Activated CD8-positive, alpha-beta T cell treated with anti-CD3 and anti-CD28 coated beads for 36 hours (primary cell): Measurements from ENCODE around the gene EFCAB11. TPM values are rescaled to one million over a fixed set of nuclear protein-coding genes. Genes with fewer than 3 reads are reported as not detected.

Experiments
- ATAC-seq: fragments of 200-7000 bp; cut with Tn5 transposase; one replicate; pipeline ENCODE4 v1.10.0; 2021; ENCODE audit warnings: mild to moderate bottlenecking, moderate library complexity
- CTCF ChIA-PET: fragments of 350-600 bp; sonication (Branson Sonifier 250); formaldehyde crosslinking; loops from one replicate; lab custom pipeline; 2021; ENCODE audit warnings: antibody characterized with exemption; lab: Charles Lee
- POLR2A ChIA-PET: fragments of 350-600 bp; sonication (Branson Sonifier 250); formaldehyde crosslinking; loops from one replicate; lab custom pipeline; 2021; ENCODE audit warnings: antibody characterized with exemption; lab: Charles Lee
- DNase-seq: peaks from one replicate; pipeline ENCODE4 v3.0.0-alpha.2; 2020
- H3K27ac Mint-ChIP-seq: one replicate; pipeline ENCODE4 v1.8.0; 2021; ENCODE audit warnings: mild to moderate bottlenecking, mixed read lengths
- H3K27me3 Mint-ChIP-seq: one replicate; pipeline ENCODE4 v1.8.0; 2021; ENCODE audit warnings: mixed read lengths
- H3K36me3 Mint-ChIP-seq: one replicate; pipeline ENCODE4 v1.8.0; 2021; ENCODE audit warnings: low read depth, mixed read lengths
- H3K4me1 Mint-ChIP-seq: one replicate; pipeline ENCODE4 v1.8.0; 2021; ENCODE audit warnings: low read depth, mixed read lengths
- H3K4me3 Mint-ChIP-seq: one replicate; pipeline ENCODE4 v1.8.0; 2021; ENCODE audit warnings: mild to moderate bottlenecking, moderate library complexity, mixed read lengths
- H3K9me3 Mint-ChIP-seq: one replicate; pipeline ENCODE4 v1.8.0; 2021; ENCODE audit warnings: mixed read lengths
- intact Hi-C: fragments of 100-400 bp; cut with micrococcal nuclease; formaldehyde crosslinking; loops from one replicate; pipeline ENCODE4 v1.10.0; 2022
- total RNA-seq, 2 experiments: library from RNA; stranded (reverse); gene quantifications; one replicate each; pipeline ENCODE4 v1.2.3, GENCODE V29; 2021
- TF ChIP-seq, protein P1 (sequence below): fragments of 200-600 bp; IDR thresholded peaks from one replicate; pipeline ENCODE4 v1.8.0; 2022; ENCODE audit warnings: antibody characterized with exemption, mild to moderate bottlenecking

EFCAB11 gene
- total RNA-seq, 2 experiments from 2014 or later, result 6.6 to 8.4 TPM

DNA sequence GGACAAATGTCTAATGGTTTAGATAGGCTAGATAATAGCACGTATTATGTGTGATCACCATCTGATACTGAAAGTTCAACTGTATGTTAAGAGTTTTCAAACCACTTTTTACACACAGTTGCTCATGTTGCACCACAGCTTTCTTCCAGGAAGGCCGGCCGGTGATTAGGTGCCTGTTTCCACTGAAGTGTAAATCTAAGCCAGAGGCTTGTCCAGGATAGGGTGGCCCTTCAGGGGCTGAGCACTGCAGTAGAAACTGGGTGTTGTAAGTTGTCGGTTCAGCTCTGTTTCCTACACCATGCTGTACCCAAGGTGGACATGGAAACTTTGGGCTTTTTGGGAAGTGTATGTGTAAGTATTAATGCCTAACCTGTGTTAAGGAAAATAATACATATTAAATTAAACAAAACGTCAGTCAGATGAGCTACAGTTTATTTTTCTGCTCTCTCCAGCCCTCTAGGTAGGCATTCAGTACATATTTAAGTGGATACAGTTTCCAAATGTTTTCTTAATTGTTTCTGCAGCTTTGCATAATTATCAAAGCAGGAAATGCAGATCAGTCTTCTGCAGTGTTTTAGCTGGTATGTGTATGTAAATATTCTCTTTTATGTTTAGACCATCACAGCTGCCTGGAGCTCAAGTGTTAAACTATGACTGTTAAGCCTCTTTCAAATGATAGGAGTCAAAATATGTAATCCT, 32.1 kb upstream of the EFCAB11 start:
- H3K9me3 Mint-ChIP-seq, result no peaks in the 10 kb centered on the region
- POLR2A ChIA-PET, result no interaction called here
- TF ChIP-seq, protein P1, sequence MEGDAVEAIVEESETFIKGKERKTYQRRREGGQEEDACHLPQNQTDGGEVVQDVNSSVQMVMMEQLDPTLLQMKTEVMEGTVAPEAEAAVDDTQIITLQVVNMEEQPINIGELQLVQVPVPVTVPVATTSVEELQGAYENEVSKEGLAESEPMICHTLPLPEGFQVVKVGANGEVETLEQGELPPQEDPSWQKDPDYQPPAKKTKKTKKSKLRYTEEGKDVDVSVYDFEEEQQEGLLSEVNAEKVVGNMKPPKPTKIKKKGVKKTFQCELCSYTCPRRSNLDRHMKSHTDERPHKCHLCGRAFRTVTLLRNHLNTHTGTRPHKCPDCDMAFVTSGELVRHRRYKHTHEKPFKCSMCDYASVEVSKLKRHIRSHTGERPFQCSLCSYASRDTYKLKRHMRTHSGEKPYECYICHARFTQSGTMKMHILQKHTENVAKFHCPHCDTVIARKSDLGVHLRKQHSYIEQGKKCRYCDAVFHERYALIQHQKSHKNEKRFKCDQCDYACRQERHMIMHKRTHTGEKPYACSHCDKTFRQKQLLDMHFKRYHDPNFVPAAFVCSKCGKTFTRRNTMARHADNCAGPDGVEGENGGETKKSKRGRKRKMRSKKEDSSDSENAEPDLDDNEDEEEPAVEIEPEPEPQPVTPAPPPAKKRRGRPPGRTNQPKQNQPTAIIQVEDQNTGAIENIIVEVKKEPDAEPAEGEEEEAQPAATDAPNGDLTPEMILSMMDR, result no peak
- no peak for DNase-seq
- ATAC-seq, result no peak
- CTCF ChIA-PET, result interaction anchor here (0.9 to 3.2 kb wide), 3 partner anchors 8 to 13 kb away, joined by 3 to 16 read pairs (median 5); no protein-coding TSS in a partner anchor
- no peaks in the 10 kb centered on the region for H3K27me3 Mint-ChIP-seq
- H3K36me3 Mint-ChIP-seq, result peaks cover 52% of the 10 kb centered on the region
- no peak overlapping the region for H3K4me3 Mint-ChIP-seq
- intact Hi-C loops, result no loop called here
- no peaks in the 10 kb centered on the region for H3K4me1 Mint-ChIP-seq
- H3K27ac Mint-ChIP-seq, result no peak overlapping the region

DNA sequence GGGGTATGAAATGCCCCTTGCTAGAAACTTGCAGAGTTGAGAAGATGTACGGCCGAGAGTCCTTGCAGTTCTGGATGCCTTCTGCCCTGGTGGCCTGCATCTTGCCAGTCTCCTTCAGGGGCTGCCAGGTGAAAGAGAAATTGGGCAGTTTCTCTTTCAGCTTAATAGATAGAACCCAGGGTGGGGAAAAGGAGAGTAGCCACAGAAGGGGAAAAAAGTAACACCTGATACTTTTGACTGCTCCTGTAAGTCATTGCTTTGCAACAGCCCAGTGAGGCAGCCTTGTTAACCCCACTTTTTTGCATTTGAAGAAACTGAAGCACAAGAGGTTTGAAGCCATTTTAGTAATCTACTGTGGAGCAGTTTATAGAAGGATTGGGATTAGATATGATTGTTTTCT, 28.8 kb upstream of the EFCAB11 start:
- H3K9me3 Mint-ChIP-seq, result no peaks in the 10 kb centered on the region
- CTCF ChIA-PET, result no interaction called here
- DNase-seq, result no peak
- POLR2A ChIA-PET, result no interaction called here
- H3K27me3 Mint-ChIP-seq, result no peaks in the 10 kb centered on the region
- TF ChIP-seq, protein P1, result no peak
- H3K4me3 Mint-ChIP-seq, result no peak overlapping the region
- no peak for ATAC-seq
- H3K4me1 Mint-ChIP-seq, result no peaks in the 10 kb centered on the region
- intact Hi-C loops, result no loop called here
- H3K36me3 Mint-ChIP-seq, result peaks cover 48% of the 10 kb centered on the region
- H3K27ac Mint-ChIP-seq, result no peak overlapping the region

DNA sequence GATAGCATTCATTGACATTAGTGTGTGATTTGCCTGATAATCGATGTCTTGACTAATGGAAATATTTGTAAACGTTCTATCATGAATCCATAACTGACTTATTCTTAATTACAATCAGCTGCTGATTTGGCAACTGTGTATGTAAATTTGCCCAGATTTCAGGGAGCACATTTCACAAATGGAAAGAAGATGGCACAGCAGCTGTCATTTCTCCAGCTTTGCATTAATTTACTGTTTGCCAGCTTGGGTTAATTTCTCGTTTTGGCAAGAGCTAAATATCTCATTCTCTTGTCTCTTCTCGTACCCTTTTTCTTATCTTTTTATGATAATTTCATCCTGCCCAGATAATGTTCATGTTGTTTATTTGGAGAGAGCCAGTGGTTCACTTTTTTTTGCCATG, 24.1 kb upstream of the EFCAB11 start:
- Mint-ChIP-seq H3K27ac (no peak overlapping the region), H3K9me3 (no peaks in the 10 kb centered on the region), H3K36me3 (peaks cover 45% of the 10 kb centered on the region), H3K27me3 (no peaks in the 10 kb centered on the region), H3K4me1 (no peaks in the 10 kb centered on the region), H3K4me3 (no peak overlapping the region)
- intact Hi-C loops, result no loop called here
- TF ChIP-seq, protein P1, result no peak
- POLR2A ChIA-PET, result interaction anchor here (1.1 kb wide), 1 partner anchor 22 kb away, joined by 3 read pairs; no protein-coding TSS in a partner anchor
- DNase-seq (no peak), ATAC-seq (no peak)
- CTCF ChIA-PET, result interaction anchor here (1.4 to 9.6 kb wide), 2 partner anchors 8 to 39 kb away, joined by 3 to 76 read pairs; no protein-coding TSS in a partner anchor

DNA sequence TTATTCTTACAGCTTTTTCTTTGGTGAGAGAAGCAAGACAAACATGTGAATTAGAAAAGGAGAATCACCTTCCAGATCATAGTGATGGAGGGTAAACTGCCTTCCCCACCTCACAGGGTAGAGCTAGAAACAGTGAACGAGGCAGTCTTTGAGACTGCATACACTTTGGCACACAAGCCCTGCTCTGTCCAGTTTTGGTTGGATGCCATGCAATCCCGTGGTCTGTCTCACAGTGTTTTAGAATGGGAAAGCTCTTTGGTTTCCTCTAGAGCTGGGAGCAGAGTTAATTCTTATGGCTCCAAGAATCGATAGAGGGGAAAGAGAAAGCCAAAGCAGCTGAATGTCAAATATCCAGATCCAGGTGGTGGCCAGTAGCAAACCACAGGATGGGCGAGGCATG, 23.1 kb upstream of the EFCAB11 start:
- DNase-seq (no peak), ATAC-seq (no peak)
- Mint-ChIP-seq H3K9me3 (no peaks in the 10 kb centered on the region), H3K36me3 (peaks cover 46% of the 10 kb centered on the region), H3K4me3 (no peak overlapping the region), H3K27ac (no peak overlapping the region), H3K27me3 (no peaks in the 10 kb centered on the region), H3K4me1 (peaks cover 4% of the 10 kb centered on the region)
- intact Hi-C loops, result no loop called here
- TF ChIP-seq, protein P1, result no peak
- CTCF ChIA-PET, result interaction anchor here (1.0 to 9.6 kb wide), 5 partner anchors 9 to 38 kb away, joined by 3 to 76 read pairs (median 5); no protein-coding TSS in a partner anchor
- POLR2A ChIA-PET, result interaction anchor here (0.7 to 1.1 kb wide), 2 partner anchors 21 to 706 kb away, joined by 3 to 4 read pairs; no protein-coding TSS in a partner anchor
